ENCODE measurements around the gene UNC93B1.
A peak's percentile ranks its signal among the peaks of the same experiment; 100 is the strongest.
"Not testable (repeated sequence)": the region's sequence is repeated elsewhere in the genome, so short reads cannot be mapped to it uniquely, and the experiment has no call there.

The UNC93B1 gene

DNA sequence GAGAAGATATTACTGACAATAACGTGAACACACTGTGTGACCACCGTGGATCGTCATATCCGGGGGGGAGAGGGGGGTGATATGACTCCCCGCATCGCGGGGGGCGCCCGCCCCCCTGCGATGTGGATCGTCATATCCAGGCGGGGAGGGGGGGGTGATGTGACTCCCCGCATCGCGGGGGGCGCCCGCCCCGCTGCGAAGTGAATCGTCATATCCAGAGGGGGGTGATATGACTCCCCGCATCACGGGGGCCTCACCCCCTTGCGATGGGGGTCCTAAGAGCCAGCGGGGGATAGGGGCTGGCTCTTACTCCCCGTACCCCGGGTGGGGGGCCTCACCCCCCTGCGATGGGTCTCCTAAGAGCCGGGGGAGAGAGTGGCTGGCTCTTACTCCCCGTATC, 19.9 kb downstream of the UNC93B1 start:
- Histone ChIP-seq H3K23ac (ENCODE audit: low read depth, low read length, poor library complexity) (no peak overlapping the region), H4K91ac (ENCODE audit: low read depth, low read length, poor library complexity) (no peak overlapping the region), H3K4me2 (ENCODE audit: insufficient read depth, low read length, poor library complexity, severe bottlenecking) (no peak overlapping the region), H2BK5ac (ENCODE audit: low read length) (no peak overlapping the region), H3K27me3 (ENCODE audit: control insufficient read depth in 3 of 3, insufficient read depth in 3 of 3, low read depth in 1 of 3, low read length in 3 of 3) (no peaks in the 10 kb centered on the region), H2BK120ac (ENCODE audit: low read depth, low read length) (no peak overlapping the region), H3K4me1 (ENCODE audit: control insufficient read depth in 2 of 2, insufficient read depth in 1 of 2, low read depth in 1 of 2, low read length in 2 of 2) (peaks cover 0 to 2% of the 10 kb centered on the region in 2 donors), H3K9ac (ENCODE audit: low read depth, low read length, poor library complexity) (no peak overlapping the region), H3K18ac (ENCODE audit: low read length) (no peak overlapping the region), H2BK15ac (ENCODE audit: low read length) (no peak overlapping the region), H3K27ac (replicated peaks; ENCODE audit: low read length) (no peak overlapping the region), H3K36me3 (replicated peaks in 1 of 2; ENCODE audit: control insufficient read depth in 2 of 2, insufficient read depth in 2 of 2, low read length in 2 of 2) (no peaks in the 10 kb centered on the region), H3K4me3 (ENCODE audit: low read length in 2 of 2) (no peak overlapping the region), H2AFZ (ENCODE audit: low read length) (no peak overlapping the region), H2AK5ac (ENCODE audit: low read depth, low read length) (no peak overlapping the region), H4K8ac (ENCODE audit: low read depth, low read length) (no peak overlapping the region), H3K9me3 (replicated peaks in 1 of 2; ENCODE audit: control insufficient read depth in 2 of 2, insufficient read depth in 1 of 2, low read depth in 1 of 2, low read length in 2 of 2) (no peaks in the 10 kb centered on the region), H2BK12ac (ENCODE audit: low read length) (no peak overlapping the region), H3K14ac (ENCODE audit: low read length) (no peak overlapping the region), H3K4ac (ENCODE audit: low read length) (no peak overlapping the region), H3K79me1 (ENCODE audit: low read depth, low read length) (no peaks in the 10 kb centered on the region)
- no peak for DNase-seq (ENCODE audit: low spot score)
- no CpG with 5 or more reads among the region's 29 CpGs for WGBS, 2 donors (ENCODE audit: extremely low coverage in 2 of 2, insufficient read length in 2 of 2, insufficient replicate concordance in 1 of 2)

DNA sequence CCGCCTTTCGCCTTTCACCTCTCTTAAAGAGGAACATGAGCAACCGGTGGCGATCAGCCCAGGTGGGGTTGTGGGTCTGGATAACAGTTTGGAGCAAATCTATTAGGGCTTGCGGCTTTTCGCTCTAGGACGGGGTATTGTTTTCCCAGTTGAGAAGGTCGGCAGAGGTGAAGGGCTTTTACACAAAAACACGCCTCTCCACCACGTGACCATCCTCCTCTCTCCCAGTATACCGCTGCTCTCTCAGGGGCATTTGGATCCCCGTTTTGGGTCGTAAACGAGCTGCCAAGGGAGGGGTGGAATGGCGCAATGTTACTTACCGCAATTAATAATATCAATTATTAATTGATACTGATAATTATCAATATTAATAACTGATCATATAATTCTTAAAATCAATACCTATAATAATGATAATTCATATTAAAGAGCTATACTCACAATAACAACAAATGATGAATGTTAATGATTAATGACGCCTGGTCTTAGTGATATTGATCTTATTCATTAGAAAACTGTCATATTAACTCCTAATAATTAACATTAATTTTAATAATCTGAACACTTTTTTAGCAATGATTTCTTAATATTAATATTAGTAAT, 21.5 kb downstream of the UNC93B1 start:
- not testable (repeated sequence) for H3K79me1 ChIP-seq (ENCODE audit: low read depth, low read length); H3K14ac ChIP-seq (ENCODE audit: low read length); H4K8ac ChIP-seq (ENCODE audit: low read depth, low read length); H2BK5ac ChIP-seq (ENCODE audit: low read length); H3K23ac ChIP-seq (ENCODE audit: low read depth, low read length, poor library complexity); H3K27me3 ChIP-seq (ENCODE audit: control insufficient read depth in 3 of 3, insufficient read depth in 3 of 3, low read depth in 1 of 3, low read length in 3 of 3); H3K4me3 ChIP-seq (ENCODE audit: low read length in 2 of 2); H3K9ac ChIP-seq (ENCODE audit: low read depth, low read length, poor library complexity); H4K91ac ChIP-seq (ENCODE audit: low read depth, low read length, poor library complexity); H3K36me3 ChIP-seq (replicated peaks in 1 of 2; ENCODE audit: control insufficient read depth in 2 of 2, insufficient read depth in 2 of 2, low read length in 2 of 2); H2AFZ ChIP-seq (ENCODE audit: low read length); H2BK120ac ChIP-seq (ENCODE audit: low read depth, low read length); DNase-seq (ENCODE audit: low spot score); H3K18ac ChIP-seq (ENCODE audit: low read length); H2BK15ac ChIP-seq (ENCODE audit: low read length); H3K4me1 ChIP-seq (ENCODE audit: control insufficient read depth in 2 of 2, insufficient read depth in 1 of 2, low read depth in 1 of 2, low read length in 2 of 2); H3K9me3 ChIP-seq (replicated peaks in 1 of 2; ENCODE audit: control insufficient read depth in 2 of 2, insufficient read depth in 1 of 2, low read depth in 1 of 2, low read length in 2 of 2); H2BK12ac ChIP-seq (ENCODE audit: low read length); H3K27ac ChIP-seq (replicated peaks; ENCODE audit: low read length); H3K4ac ChIP-seq (ENCODE audit: low read length); H2AK5ac ChIP-seq (ENCODE audit: low read depth, low read length); H3K4me2 ChIP-seq (ENCODE audit: insufficient read depth, low read length, poor library complexity, severe bottlenecking)
- no CpG with 5 or more reads among the region's 17 CpGs for WGBS, 2 donors (ENCODE audit: extremely low coverage in 2 of 2, insufficient read length in 2 of 2, insufficient replicate concordance in 1 of 2)

DNA sequence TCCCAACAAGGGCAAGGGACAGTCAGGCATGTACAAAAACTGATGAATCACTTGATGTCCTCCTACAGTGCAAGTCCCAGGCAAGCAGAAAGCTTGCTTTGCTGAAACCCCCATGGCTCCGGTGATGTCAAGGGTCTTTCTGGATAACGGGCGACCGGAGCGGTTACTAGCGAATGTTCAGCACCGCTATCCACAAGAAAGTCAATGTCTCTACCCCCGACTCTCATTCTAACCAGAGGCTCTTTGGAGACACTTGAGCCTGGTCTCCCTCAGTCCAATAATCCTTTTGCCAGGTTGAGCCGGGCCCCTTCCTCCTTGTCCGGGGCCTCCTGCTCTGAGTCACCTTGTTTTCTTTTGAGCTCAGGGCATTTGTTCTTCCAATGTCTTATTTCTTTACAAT, 22.7 kb downstream of the UNC93B1 start:
- DNase-seq (ENCODE audit: low spot score); H3K27ac ChIP-seq (replicated peaks; ENCODE audit: low read length); H2BK5ac ChIP-seq (ENCODE audit: low read length); H3K9ac ChIP-seq (ENCODE audit: low read depth, low read length, poor library complexity); H2AK5ac ChIP-seq (ENCODE audit: low read depth, low read length); H3K36me3 ChIP-seq (replicated peaks in 1 of 2; ENCODE audit: control insufficient read depth in 2 of 2, insufficient read depth in 2 of 2, low read length in 2 of 2); H3K4me3 ChIP-seq (ENCODE audit: low read length in 2 of 2); H2BK120ac ChIP-seq (ENCODE audit: low read depth, low read length); H2BK12ac ChIP-seq (ENCODE audit: low read length); H3K18ac ChIP-seq (ENCODE audit: low read length); H3K9me3 ChIP-seq (replicated peaks in 1 of 2; ENCODE audit: control insufficient read depth in 2 of 2, insufficient read depth in 1 of 2, low read depth in 1 of 2, low read length in 2 of 2); H2BK15ac ChIP-seq (ENCODE audit: low read length); H3K79me1 ChIP-seq (ENCODE audit: low read depth, low read length); H3K4me2 ChIP-seq (ENCODE audit: insufficient read depth, low read length, poor library complexity, severe bottlenecking); H3K23ac ChIP-seq (ENCODE audit: low read depth, low read length, poor library complexity); H3K4me1 ChIP-seq (ENCODE audit: control insufficient read depth in 2 of 2, insufficient read depth in 1 of 2, low read depth in 1 of 2, low read length in 2 of 2); H3K14ac ChIP-seq (ENCODE audit: low read length); H4K8ac ChIP-seq (ENCODE audit: low read depth, low read length); H3K27me3 ChIP-seq (ENCODE audit: control insufficient read depth in 3 of 3, insufficient read depth in 3 of 3, low read depth in 1 of 3, low read length in 3 of 3); H4K91ac ChIP-seq (ENCODE audit: low read depth, low read length, poor library complexity); H3K4ac ChIP-seq (ENCODE audit: low read length): not testable (repeated sequence)
- no CpG with 5 or more reads among the region's 10 CpGs for WGBS, 2 donors (ENCODE audit: extremely low coverage in 2 of 2, insufficient read length in 2 of 2, insufficient replicate concordance in 1 of 2)
- H2AFZ ChIP-seq (ENCODE audit: low read length) = peak overlapping the region; percentile 53

DNA sequence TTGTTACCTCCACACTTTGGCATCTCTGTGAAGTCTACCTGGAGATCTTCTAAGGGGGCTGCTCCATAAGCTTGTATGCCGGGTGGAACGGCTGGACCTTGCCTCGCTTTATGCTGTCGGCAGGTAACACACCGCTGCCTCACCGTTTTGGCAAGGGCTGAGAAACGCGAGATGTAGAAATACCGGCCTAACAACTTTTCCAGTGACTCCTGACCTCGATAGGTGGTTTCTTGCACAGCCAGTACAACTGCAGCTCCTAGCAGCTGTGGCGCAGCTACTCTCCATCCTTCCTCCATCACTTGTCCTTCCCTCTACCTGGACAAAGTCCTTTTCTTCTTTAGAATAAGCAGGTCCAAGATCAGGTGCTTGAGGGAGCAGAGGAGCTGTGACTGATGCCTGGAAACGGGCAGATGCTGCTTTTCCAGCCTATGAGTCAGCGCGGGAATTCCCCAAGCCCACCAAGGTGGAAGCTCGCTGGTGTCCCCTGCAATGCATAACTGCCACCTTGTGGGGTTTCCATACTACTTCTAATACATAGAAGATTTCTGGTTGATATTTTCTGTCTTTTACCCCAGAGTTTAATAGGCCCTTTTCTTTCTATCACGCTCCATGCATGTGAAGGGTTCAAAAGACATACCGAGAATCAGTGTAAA, 25.0 kb downstream of the UNC93B1 start:
- H2BK15ac ChIP-seq (ENCODE audit: low read length) = not testable (repeated sequence)

More for the DNA sequence above, 25.0 kb downstream of the UNC93B1 start:
- WGBS, 2 donors (ENCODE audit: extremely low coverage in 2 of 2, insufficient read length in 2 of 2, insufficient replicate concordance in 1 of 2) = no CpG with 5 or more reads among the region's 17 CpGs
- not testable (repeated sequence) for H4K8ac ChIP-seq (ENCODE audit: low read depth, low read length); H2BK5ac ChIP-seq (ENCODE audit: low read length); H3K36me3 ChIP-seq (replicated peaks in 1 of 2; ENCODE audit: control insufficient read depth in 2 of 2, insufficient read depth in 2 of 2, low read length in 2 of 2); H3K18ac ChIP-seq (ENCODE audit: low read length); H2BK12ac ChIP-seq (ENCODE audit: low read length); H3K23ac ChIP-seq (ENCODE audit: low read depth, low read length, poor library complexity); H4K91ac ChIP-seq (ENCODE audit: low read depth, low read length, poor library complexity); H3K14ac ChIP-seq (ENCODE audit: low read length); H3K9me3 ChIP-seq (replicated peaks in 1 of 2; ENCODE audit: control insufficient read depth in 2 of 2, insufficient read depth in 1 of 2, low read depth in 1 of 2, low read length in 2 of 2); H3K4me3 ChIP-seq (ENCODE audit: low read length in 2 of 2); H3K4me2 ChIP-seq (ENCODE audit: insufficient read depth, low read length, poor library complexity, severe bottlenecking); H2AK5ac ChIP-seq (ENCODE audit: low read depth, low read length); H3K27ac ChIP-seq (replicated peaks; ENCODE audit: low read length); H3K4ac ChIP-seq (ENCODE audit: low read length); H3K79me1 ChIP-seq (ENCODE audit: low read depth, low read length); DNase-seq (ENCODE audit: low spot score); H3K4me1 ChIP-seq (ENCODE audit: control insufficient read depth in 2 of 2, insufficient read depth in 1 of 2, low read depth in 1 of 2, low read length in 2 of 2); H3K9ac ChIP-seq (ENCODE audit: low read depth, low read length, poor library complexity); H3K27me3 ChIP-seq (ENCODE audit: control insufficient read depth in 3 of 3, insufficient read depth in 3 of 3, low read depth in 1 of 3, low read length in 3 of 3); H2AFZ ChIP-seq (ENCODE audit: low read length); H2BK120ac ChIP-seq (ENCODE audit: low read depth, low read length)
